ENCODE results near the gene TAAR8.
A peak's percentile ranks its signal among the peaks of the same experiment; 100 is the strongest.
"Not testable (repeated sequence)": the region's sequence is repeated elsewhere in the genome, so short reads cannot be mapped to it uniquely, and the experiment has no call there.

Gene TAAR8

DNA sequence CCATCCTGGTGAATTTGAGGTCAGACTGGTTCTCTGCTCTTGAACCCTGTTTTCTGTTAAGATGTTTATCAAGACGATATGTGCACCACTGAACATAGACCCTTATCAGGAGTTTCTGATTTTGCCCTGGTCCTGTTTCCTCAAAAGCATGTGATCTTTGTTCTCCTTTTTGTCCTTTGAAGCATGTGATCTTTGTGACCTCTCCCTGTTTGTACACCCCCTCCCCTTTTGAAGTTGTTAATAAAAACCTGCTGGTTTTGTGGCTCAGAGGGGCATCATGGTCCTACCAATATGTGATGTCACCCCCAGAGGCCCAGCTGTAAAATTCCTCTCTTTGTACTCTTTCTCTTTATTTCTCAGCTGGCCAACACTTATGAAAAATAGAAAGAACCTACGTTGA, 17.9 kb upstream of the TAAR8 start:
- not testable (repeated sequence) for DNase-seq
- in situ Hi-C loops (cut with HindIII; ENCODE audit: low pct_ligation_motif_present, low pct_unique_long_range_greater_than_20kb, low sequenced_read_pairs): loop anchor here (25.0 kb wide), 1 partner anchor 253 kb away; the partner anchor contains the start of gene SLC18B1

DNA sequence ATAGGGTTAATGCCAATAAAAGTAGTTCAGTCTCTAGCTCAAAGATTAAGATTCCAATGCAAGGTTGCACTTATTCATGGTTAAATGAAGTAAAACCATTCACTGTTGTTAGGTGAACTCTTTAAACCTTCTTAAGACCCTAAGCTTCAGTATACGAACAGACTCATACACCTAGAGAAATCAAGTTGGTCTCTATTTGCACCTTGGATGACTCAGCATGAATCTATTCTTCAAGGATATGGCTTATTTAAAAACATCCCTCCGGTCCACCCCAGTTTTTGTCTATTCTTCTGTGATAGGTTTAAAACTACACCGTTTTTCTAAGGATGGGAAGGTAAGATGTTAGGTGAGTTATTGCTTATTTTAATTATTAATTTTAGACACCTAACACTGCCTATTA, 15.3 kb upstream of the TAAR8 start:
- in situ Hi-C loops (cut with HindIII; ENCODE audit: low pct_ligation_motif_present, low pct_unique_long_range_greater_than_20kb, low sequenced_read_pairs): loop anchor here (25.0 kb wide), 1 partner anchor 250 kb away; the partner anchor contains the start of gene SLC18B1
- no peak for DNase-seq

DNA sequence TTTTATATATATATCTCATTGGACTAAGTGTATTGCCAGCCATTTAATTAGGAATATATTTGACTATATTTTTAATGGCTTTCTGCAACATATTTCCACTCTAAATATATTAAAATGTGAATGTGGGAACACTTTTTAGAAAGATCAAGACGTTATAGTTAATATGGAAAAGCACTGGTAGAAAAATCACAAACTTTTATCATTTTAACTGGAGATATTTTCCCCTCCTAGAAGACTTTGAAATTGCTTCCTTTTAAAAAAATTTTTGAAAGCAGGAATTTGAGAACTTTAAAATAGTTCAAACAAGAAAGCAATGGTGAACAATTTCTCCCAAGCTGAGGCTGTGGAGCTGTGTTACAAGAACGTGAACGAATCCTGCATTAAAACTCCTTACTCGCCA, 14.5 kb upstream of the TAAR8 start, which contains the start of gene TAAR9:
TAAR9 (plus strand) TSS at position 301 of the 400 bp plus-strand sequence; CDS start at position 314, 13 bp downstream.
- in situ Hi-C loops (cut with HindIII; ENCODE audit: low pct_ligation_motif_present, low pct_unique_long_range_greater_than_20kb, low sequenced_read_pairs): loop anchor here (25.0 kb wide), 1 partner anchor 249 kb away; the partner anchor contains the start of gene SLC18B1

DNA sequence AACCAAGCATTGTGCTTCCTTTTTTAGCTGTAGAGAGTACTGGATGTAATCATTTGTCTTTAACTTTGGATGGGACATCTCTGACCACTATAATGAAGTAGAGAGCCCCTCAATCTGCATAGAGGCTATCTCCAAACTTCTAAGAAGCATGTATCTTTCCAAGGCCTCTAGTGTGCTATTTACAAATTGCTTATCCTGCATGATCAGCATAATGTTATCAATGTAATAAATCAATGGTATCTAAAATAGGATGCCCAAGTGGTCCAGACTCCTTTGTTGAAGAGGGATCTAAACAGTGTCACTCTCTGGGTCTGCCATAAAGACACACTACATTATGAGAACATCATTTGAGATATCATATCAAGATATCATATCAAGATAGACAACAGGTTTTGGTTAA, 7.6 kb upstream of the TAAR8 start:
- in situ Hi-C loops (cut with HindIII; ENCODE audit: low pct_ligation_motif_present, low pct_unique_long_range_greater_than_20kb, low sequenced_read_pairs): loop anchor here (25.0 kb wide), 1 partner anchor 242 kb away; the partner anchor contains the start of gene SLC18B1
- no peak for DNase-seq

More for the DNA sequence above, 14.5 kb upstream of the TAAR8 start, which contains the start of gene TAAR9:
- DNase-seq: no peak

DNA sequence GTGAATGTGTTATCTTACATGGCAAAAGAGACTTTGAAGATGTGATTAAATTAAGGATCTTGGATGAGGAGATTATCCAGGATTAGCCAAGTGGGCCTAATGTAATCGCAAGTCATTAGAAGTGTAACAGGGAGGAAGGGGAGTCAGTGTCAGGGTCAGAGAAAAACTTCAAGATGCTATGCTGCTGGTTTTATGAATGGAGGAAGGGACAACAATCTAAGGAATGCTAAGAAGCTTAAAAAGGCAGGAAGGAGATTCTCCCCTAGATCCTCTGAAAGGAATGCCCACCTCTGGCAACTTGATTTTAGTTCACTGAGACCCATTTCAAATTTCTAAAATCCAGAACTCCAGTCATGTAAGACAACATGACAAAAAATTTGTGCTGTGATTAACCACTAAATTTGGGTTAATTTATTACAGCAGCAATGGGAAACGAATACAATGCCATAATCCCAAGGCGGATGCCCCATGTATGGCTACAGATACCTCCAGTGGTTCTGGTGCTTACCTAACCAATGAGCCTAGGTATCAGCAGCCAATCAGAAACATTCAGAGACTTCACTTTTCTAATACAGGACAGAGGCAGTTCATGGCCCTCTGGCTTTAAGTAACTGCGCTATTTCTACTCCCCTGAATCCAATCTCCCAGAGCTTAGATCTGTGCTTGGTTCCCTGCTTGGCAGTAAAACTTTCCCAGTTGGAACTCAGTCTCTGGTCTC, 3.6 kb upstream of the TAAR8 start:
- in situ Hi-C loops (cut with HindIII; ENCODE audit: low pct_ligation_motif_present, low pct_unique_long_range_greater_than_20kb, low sequenced_read_pairs): loop anchor here (25.0 kb wide), 1 partner anchor 238 kb away; the partner anchor contains the start of gene SLC18B1
- DNase-seq: no peak

DNA sequence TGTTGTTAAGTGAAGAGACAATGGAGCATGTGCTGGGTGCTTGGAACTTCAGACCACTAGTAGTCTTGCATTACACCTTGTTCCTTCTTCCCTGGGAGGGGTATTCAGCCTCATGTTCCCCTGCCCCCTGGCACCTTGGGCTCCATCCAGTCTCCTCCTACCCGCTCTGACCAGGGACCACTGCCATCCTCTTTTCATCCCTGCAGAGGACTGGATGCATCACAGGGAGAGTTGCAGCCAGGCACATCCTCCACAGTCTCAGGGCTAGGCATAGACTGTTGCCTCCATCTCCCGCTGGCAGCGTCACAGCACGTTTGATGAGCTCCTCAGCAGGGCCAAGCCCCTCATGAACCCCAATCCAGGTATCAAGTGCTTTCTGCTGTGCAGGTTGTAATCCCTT, 1.3 kb upstream of the TAAR8 start:
- in situ Hi-C loops (cut with HindIII; ENCODE audit: low pct_ligation_motif_present, low pct_unique_long_range_greater_than_20kb, low sequenced_read_pairs): no loop called here
- DNase-seq: no peak

DNA sequence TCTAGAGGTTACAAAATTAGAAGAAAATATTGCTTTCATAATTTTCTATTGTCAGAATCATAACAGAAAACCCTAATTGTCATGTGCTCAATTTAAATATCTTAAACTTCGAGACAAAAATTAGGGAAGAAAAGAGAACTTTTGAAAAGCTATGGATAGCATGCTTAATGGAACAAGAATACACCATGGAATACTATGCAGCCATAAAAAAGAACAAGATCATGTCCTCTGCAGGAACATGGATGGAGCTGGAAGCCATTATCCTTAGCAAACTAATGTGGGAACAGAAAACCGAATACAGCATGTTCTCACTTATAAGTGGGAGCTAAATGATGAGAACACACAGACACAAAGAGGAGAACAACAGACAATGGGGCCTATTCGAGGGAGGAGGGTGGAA, 7.6 kb downstream of the TAAR8 start:
- DNase-seq; in situ Hi-C loops (cut with HindIII; ENCODE audit: low pct_ligation_motif_present, low pct_unique_long_range_greater_than_20kb, low sequenced_read_pairs): not testable (repeated sequence)

DNA sequence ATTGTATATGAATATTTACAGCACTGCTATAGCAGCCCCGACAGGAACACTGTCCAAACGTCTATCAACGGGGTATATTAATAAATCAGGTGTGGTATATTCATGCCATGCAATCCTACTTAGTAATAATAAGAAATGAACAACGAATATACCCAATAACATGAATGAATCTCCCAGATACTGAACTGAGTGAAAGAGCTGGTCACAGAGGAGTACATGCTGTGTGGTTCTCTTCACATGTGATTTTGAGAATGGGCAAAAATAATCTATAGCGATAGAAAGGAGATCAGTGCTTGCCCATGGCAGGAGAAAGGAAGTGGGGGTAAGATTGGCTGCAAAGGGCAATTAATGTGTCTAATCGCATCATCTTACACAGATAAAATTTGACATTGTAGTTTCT, 13.9 kb downstream of the TAAR8 start:
- in situ Hi-C loops (cut with HindIII; ENCODE audit: low pct_ligation_motif_present, low pct_unique_long_range_greater_than_20kb, low sequenced_read_pairs): no loop called here
- no peak for DNase-seq

DNA sequence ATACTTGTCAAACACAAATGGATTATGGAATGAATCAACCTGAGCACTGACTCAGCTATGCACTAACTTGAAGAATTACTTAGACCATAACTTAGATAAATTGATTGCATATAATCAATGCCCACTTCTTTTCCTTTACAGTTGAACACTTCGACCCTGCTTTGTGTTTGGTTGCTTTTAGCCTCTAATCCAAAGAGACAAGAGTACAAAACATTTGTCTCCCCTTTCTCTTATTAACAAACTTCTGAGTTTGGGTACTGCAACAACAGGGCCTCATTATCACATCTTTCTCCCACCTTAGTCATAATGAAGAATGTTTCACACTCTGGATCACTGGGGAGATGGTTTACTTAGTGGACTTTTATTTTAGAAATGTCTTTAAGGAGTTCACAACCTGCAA, 15.1 kb downstream of the TAAR8 start:
- DNase-seq: no peak
- in situ Hi-C loops (cut with HindIII; ENCODE audit: low pct_ligation_motif_present, low pct_unique_long_range_greater_than_20kb, low sequenced_read_pairs): no loop called here

DNA sequence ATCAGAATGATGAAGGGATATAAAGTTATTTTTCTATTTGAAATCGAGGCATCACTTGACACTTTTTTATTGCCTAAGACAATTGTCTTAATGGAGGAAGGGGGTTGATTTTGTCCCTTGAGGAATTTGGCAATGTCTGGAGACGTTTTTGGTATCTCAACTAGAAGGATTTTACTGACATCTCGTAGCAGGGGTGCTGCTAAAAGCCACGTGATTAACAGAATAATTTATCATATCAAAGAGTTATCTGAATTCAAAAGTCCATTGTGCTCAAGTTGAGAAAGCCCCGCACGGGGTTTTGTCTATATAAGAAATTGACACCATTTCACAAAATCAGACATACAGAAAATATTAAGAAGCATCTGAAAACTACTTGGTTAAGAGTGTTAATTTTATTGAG, 16.1 kb downstream of the TAAR8 start:
- in situ Hi-C loops (cut with HindIII; ENCODE audit: low pct_ligation_motif_present, low pct_unique_long_range_greater_than_20kb, low sequenced_read_pairs): no loop called here
- DNase-seq: no peak

DNA sequence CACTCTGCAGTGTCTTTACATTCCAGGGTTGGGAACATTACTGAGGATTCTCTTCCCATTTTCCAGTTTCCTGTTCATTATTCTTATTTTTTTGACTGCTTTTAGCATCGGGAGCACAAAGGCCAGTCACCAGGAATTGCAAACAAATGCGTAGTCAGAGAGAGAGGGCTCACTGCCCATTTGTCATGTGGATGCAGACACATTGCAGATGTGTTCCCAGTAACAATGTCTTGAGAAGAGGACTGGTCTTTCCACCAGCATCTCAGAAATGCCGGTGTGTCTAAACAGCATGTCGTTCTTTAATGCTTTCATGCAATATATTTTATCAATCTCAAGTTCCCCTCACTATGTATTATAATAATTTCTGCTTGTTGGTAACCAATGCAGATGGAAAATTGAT, 16.7 kb downstream of the TAAR8 start:
- no peak for DNase-seq
- in situ Hi-C loops (cut with HindIII; ENCODE audit: low pct_ligation_motif_present, low pct_unique_long_range_greater_than_20kb, low sequenced_read_pairs): no loop called here

DNA sequence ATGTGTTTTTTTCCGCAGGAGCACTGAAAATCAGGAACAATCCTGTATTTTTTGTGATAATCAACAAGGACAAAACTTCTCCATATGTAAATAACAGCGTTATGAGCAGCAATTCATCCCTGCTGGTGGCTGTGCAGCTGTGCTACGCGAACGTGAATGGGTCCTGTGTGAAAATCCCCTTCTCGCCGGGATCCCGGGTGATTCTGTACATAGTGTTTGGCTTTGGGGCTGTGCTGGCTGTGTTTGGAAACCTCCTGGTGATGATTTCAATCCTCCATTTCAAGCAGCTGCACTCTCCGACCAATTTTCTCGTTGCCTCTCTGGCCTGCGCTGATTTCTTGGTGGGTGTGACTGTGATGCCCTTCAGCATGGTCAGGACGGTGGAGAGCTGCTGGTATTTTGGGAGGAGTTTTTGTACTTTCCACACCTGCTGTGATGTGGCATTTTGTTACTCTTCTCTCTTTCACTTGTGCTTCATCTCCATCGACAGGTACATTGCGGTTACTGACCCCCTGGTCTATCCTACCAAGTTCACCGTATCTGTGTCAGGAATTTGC, 17.8 kb downstream of the TAAR8 start, which contains the start of gene TAAR6:
TAAR6 (plus strand) TSS at position 102 of the 557 bp plus-strand sequence; CDS start at position 102, 0 bp downstream.
- in situ Hi-C loops (cut with HindIII; ENCODE audit: low pct_ligation_motif_present, low pct_unique_long_range_greater_than_20kb, low sequenced_read_pairs): no loop called here
- DNase-seq: no peak

DNA sequence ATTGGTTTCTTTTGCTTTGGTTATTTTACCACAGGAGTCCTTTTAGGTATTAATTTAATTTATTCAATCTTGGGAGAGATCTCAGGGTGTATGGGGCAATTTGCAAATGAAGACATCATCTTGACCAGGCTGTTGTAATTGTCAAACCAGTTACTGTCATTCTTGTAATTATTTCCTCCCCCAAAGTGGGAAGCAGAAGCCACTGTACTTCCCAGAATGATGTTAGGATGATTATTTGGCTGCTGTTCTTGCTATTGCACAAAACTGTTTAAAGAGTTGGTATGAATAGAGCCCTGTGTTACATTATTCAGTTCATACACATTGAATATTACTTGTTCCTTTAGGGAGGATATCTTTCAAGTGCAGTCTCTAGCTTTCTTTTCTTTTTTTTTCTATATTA, 19.3 kb downstream of the TAAR8 start:
- in situ Hi-C loops (cut with HindIII; ENCODE audit: low pct_ligation_motif_present, low pct_unique_long_range_greater_than_20kb, low sequenced_read_pairs): no loop called here
- no peak for DNase-seq

DNA sequence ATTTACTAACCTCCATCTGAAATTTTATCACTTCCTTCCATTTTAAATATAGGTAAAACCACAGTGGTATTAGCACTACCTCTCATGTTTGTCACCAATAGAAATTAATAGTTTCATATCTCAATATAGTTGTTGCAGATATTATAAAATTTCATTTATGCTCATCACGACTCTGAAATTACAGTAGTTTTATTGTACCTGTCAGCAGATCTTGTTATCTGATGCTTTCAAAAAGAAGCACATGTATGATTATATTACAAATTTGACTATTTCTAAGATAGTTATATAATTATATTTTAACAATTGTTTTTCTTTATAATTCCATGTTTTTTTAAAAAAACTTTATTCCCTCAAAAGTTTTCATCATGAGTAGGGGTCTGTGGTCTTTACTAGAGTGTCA, 32.2 kb downstream of the TAAR8 start:
- DNase-seq: no peak
- in situ Hi-C loops (cut with HindIII; ENCODE audit: low pct_ligation_motif_present, low pct_unique_long_range_greater_than_20kb, low sequenced_read_pairs): no loop called here

DNA sequence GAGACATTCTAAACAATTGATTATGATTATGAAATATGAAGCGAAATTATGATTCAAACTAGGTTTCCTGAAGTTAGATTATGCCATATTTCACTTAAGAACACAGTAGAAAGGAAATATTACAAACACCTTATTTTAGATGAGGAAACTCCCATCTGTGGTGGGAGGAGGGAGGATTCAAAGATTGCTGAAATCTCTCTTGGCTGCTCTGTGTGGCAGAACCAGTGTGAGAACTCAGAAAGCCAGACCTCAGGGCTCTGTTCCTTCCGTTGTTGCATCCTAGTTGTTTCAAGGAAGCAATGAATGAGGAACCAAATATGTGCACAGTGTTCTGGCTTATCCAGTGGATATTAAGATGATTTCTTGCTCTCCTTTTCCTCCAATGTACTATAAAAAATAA, 35.0 kb downstream of the TAAR8 start:
- no peak for DNase-seq

DNA sequence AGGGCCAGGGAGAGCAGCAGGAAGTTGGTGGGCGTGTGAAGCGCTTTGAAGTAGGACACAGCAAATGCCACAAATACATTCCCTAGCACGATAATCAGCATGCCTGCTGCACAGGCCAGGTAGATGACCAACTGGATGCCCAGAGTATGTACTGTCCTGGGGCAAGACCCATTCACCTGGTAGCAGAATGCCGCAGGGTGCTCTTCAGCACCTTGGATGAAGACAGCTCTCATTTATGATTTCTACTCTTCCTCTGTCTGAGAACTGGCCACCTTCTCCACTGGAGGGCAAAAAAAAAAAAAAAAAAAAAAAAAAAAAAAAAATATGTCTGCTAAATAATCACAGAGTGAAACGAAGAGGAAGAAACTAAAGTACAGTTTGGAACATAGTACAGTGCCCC, 37.0 kb downstream of the TAAR8 start, which contains the start of gene TAAR5:
TAAR5 (minus strand) TSS at position 288 of the 400 bp plus-strand sequence; CDS start at position 233, 55 bp downstream.
- DNase-seq: no peak
- in situ Hi-C loops (cut with HindIII; ENCODE audit: low pct_ligation_motif_present, low pct_unique_long_range_greater_than_20kb, low sequenced_read_pairs): no loop called here

More for the DNA sequence above, 35.0 kb downstream of the TAAR8 start:
- in situ Hi-C loops (cut with HindIII; ENCODE audit: low pct_ligation_motif_present, low pct_unique_long_range_greater_than_20kb, low sequenced_read_pairs): no loop called here

DNA sequence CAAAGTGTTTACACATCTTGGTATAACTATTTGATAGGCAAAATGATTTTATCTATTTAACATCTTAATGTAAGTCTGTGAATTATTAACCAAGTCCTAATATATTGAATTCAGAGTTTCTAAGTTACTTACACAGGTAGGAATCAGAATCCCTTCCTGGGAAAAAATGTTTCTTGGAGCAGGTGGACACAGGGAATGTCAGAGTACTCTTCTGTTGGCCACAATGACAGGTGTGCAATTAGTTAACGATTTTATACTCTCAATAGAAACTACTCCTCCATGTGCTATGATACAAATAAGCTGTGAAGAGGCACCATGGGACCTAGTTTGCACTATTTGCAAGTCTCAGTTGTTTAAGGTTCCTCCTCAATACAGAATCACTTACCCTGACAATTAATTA, 37.9 kb downstream of the TAAR8 start:
- DNase-seq: no peak
- in situ Hi-C loops (cut with HindIII; ENCODE audit: low pct_ligation_motif_present, low pct_unique_long_range_greater_than_20kb, low sequenced_read_pairs): no loop called here

DNA sequence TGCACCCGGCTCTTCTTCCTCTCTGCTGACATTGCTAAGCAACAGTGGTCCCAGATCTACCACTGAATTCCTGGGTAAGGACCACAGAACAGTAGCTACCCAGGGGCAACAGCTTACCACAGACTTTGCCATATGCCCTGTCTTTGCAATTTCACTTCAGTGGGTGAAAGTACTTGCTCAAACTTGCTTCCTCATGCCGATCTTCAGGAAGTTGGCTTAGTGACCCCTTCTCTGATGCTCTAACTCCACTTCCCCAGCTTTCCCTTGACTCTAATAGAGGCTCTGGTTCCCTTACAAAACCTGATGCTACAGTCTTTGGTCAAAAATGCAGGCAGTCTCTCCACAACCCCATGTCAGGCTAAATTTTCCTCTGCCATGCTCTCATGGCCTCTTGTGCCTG, 40.4 kb downstream of the TAAR8 start:
- no peak for DNase-seq

DNA sequence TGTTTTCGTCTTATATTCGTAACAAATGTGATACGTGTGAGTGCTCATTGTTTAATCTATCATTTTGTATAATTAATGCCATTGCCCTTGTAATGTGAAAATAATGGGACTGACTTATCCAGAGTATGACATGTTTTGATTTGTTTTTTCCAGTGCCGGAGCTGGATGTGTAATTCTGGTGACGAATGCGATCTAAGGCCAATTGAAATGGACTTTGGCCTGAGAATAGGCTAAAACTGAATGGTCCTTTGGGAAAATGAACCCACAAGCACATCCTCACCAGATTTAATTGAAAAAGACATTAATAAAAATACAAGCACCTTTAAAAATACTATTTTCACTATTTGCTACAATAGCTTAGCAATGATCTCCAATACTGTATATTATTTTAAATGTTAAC, 43.7 kb downstream of the TAAR8 start:
- in situ Hi-C loops (cut with HindIII; ENCODE audit: low pct_ligation_motif_present, low pct_unique_long_range_greater_than_20kb, low sequenced_read_pairs): no loop called here
- no peak for DNase-seq

More for the DNA sequence above, 40.4 kb downstream of the TAAR8 start:
- in situ Hi-C loops (cut with HindIII; ENCODE audit: low pct_ligation_motif_present, low pct_unique_long_range_greater_than_20kb, low sequenced_read_pairs): no loop called here

DNA sequence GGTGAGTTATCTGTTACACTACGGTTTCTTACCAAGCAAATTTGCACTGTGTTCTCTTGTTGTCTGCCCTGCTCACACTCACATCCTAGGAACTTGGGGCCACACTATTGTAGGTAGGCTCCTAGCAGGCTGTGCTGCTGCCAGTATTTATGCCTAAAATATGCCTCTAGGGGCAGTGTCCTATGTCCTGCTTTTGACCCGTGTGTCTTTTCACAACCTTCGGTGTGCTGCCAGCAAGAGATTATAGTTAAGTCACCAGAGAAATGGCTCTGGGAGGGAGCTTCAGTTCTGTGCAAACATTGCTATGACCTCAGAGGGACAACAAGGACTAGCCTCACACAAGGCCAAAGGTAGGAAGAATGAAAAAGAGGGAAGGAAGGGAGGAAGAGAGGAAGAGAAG, 46.0 kb downstream of the TAAR8 start:
- in situ Hi-C loops (cut with HindIII; ENCODE audit: low pct_ligation_motif_present, low pct_unique_long_range_greater_than_20kb, low sequenced_read_pairs): no loop called here
- peak; percentile 41 for DNase-seq
